ENCODE results near the gene EIF4E1B. TPM values are rescaled to one million over a fixed set of nuclear protein-coding genes. Genes with fewer than 3 reads are reported as not detected.

The EIF4E1B gene
- total RNA-seq, 4 donors from 2014 or later: not detected

DNA sequence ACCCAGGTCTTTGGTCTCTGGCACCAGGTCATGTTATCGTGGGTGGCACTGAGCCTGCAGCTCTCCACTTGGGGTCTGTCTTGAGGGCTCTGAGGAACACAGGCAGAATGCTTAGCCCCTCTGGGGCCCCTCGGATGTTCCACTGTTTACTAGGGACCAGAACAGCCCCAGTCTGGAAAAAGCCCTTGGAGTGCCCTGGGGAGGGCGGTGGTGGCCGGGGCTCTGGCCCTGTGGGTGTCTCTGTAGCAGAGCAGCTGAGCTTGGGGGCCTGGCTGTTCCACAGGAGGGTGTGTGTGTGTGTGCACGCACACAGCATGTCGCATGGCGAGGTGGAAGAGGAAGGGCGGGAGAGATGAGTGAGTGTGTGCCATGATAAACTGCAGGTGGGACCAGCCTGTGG is 35.9 kb upstream of the EIF4E1B start:
- Histone ChIP-seq H3K36me3 (no peaks in the 10 kb centered on the region), H3K27me3 (peaks cover 0 to 30% of the 10 kb centered on the region in 2 donors), H3K27ac (no peak overlapping the region), H3K4me1 (peaks cover 0 to 10% (median 1%) of the 10 kb centered on the region in 4 donors), H3K4me3 (no peak overlapping the region), H3K9me3 (no peaks in the 10 kb centered on the region)
- 82 to 88% methylated on average over 8 of the region's 8 CpGs for WGBS, 2 donors
- TF ChIP-seq POLR2A (IDR thresholded peaks at IDR 0.05) (no peak), CTCF (IDR thresholded peaks at IDR 0.05) (no peak), EP300 (IDR thresholded peaks at IDR 0.05) (no peak)
- DNase-seq (ENCODE audit: low spot score in 2 of 2): no peak

DNA sequence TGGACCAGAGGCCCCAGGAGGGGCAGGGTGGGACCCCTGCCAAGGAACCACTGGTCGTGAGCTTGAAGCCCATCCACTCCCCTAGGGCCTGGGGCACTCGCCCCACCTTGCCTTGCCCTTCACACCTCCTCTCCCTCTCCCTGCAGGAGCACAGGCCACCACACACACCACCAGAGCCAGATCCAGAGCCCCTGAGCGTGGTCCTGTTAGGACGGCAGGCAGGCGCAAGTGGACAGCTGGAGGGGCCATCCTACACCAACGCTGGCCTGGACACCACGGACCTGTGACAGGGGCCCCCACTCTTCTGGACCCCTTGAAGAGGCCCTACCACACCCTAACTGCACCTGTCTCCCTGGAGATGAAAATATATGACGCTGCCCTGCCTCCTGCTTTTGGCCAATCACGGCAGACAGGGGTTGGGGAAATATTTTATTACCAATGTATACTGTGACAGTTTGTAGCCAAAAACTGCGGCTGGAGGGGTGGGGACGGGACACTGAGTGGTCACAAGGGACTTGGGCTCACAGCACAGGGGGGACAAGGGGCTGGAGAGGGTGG is 35.0 kb upstream of the EIF4E1B start:
- 71 to 93% methylated on average over 11 of the region's 11 CpGs for WGBS, 2 donors
- no peak for DNase-seq (ENCODE audit: low spot score in 2 of 2)

GRCh38 chr5:176596069-176596644 is 34.3 kb upstream of the EIF4E1B start:
- Histone ChIP-seq H3K4me1 (peaks cover 0 to 10% (median 1%) of the 10 kb centered on the region in 4 donors), H3K9me3 (no peaks in the 10 kb centered on the region), H3K4me3 (peak overlapping the region in 1 of 4 donors; percentile 43), H3K36me3 (no peaks in the 10 kb centered on the region), H3K27ac (no peak overlapping the region), H3K27me3 (peaks cover 0 to 30% of the 10 kb centered on the region in 2 donors)
- no peak for TF ChIP-seq CTCF (IDR thresholded peaks at IDR 0.05)
- no peak for TF ChIP-seq EP300 (IDR thresholded peaks at IDR 0.05)
- TF ChIP-seq POLR2A (IDR thresholded peaks at IDR 0.05): no peak
- 76 to 80% methylated on average over 22 to 23 of the region's 23 CpGs for WGBS, 2 donors
- no peak for DNase-seq (ENCODE audit: low spot score in 2 of 2)

More for the DNA sequence above, 35.0 kb upstream of the EIF4E1B start:
- TF ChIP-seq CTCF (IDR thresholded peaks at IDR 0.05): no peak
- TF ChIP-seq EP300 (IDR thresholded peaks at IDR 0.05): no peak
- TF ChIP-seq POLR2A (IDR thresholded peaks at IDR 0.05): no peak
- Histone ChIP-seq H3K9me3 (no peaks in the 10 kb centered on the region), H3K36me3 (no peaks in the 10 kb centered on the region), H3K27ac (no peak overlapping the region), H3K4me1 (peaks cover 0 to 10% (median 1%) of the 10 kb centered on the region in 4 donors), H3K4me3 (no peak overlapping the region), H3K27me3 (peaks cover 0 to 30% of the 10 kb centered on the region in 2 donors)

- Histone ChIP-seq H3K36me3 (no peaks in the 10 kb centered on the region), H3K27me3 (peaks cover 0 to 35% of the 10 kb centered on the region in 2 donors), H3K9me3 (no peaks in the 10 kb centered on the region), H3K4me1 (peaks cover 0 to 10% (median 1%) of the 10 kb centered on the region in 4 donors), H3K27ac (no peak overlapping the region), H3K4me3 (peak overlapping the region in 2 of 4 donors; percentile 26 to 43)
- no peak for DNase-seq (ENCODE audit: low spot score in 2 of 2)
- TF ChIP-seq EP300 (IDR thresholded peaks at IDR 0.05): no peak
- TF ChIP-seq CTCF (IDR thresholded peaks at IDR 0.05): peak in 4 of 5 experiments; percentile 16 to 52 (median 27)
- WGBS, 2 donors: 8 to 14% methylated on average over 14 to 41 of the region's 98 CpGs
Measured at GRCh38 chr5:176596689-176597416, 33.6 kb upstream of the EIF4E1B start.

All from tibial nerve (tissue), 4 donors.